ENCODE data around the gene MACC1. TPM values are rescaled to one million over a fixed set of nuclear protein-coding genes. Genes with fewer than 3 reads are reported as not detected.
A peak's percentile ranks its signal among the peaks of the same experiment; 100 is the strongest.

MACC1 gene
- total and polyA plus RNA-seq, 9 of the 15 experiments (the other 6 are each of a cell fraction or from before 2014, with no cell fraction given) = 5.9 to 30.2 (median 10.4) TPM

- Histone ChIP-seq H3K27me3 (ENCODE audit: control insufficient read depth in 2 of 2, insufficient read depth in 2 of 2, low read length in 2 of 2) (no peaks in the 10 kb centered on the region), H3K9me3 (replicated peaks; ENCODE audit: control insufficient read depth, insufficient read depth, low read depth, low read length) (peaks cover 27% of the 10 kb centered on the region)
- TF ChIP-seq GTF2F1 (IDR thresholded peaks at IDR 0.05; ENCODE audit: low read depth, low read length) (no peak), ZNF316 (IDR thresholded peaks at IDR 0.05) (peak; percentile 67), C11orf30 (IDR thresholded peaks at IDR 0.05; ENCODE audit: low read depth) (peak; percentile 49), HDAC8 (tag; IDR thresholded peaks at IDR 0.05) (no peak), ELK3 (CRISPR knock-in tag; IDR thresholded peaks at IDR 0.05) (no peak), E2F1 (CRISPR knock-in tag; IDR thresholded peaks at IDR 0.05) (no peak), DDX20 (tag; IDR thresholded peaks at IDR 0.05; ENCODE audit: low read depth) (no peak), CHD7 (IDR thresholded peaks at IDR 0.05; ENCODE audit: low read depth, low read length) (no peak)
Observed at GRCh38 chr7:20206104-20206896, 10.9 kb downstream of the MACC1 start.

More at GRCh38 chr7:20206104-20206896, 10.9 kb downstream of the MACC1 start:
- Histone ChIP-seq H3K4me3 (no peak overlapping the region), H3K9me1 (ENCODE audit: control insufficient read depth, insufficient read depth, low read length) (no peaks in the 10 kb centered on the region), H3K27ac (ENCODE audit: extremely low read depth, low read depth, low read length) (no peak overlapping the region), H3K79me2 (ENCODE audit: control insufficient read depth, insufficient read depth, low read length) (peaks cover 51% of the 10 kb centered on the region), H3K36me3 (ENCODE audit: control insufficient read depth, insufficient read depth, low read length) (peaks cover 11% of the 10 kb centered on the region), H3K9ac (ENCODE audit: insufficient read depth in 1 of 2, low read depth in 2 of 2, low read length in 2 of 2) (no peak overlapping the region), H3K4me1 (replicated peaks in 1 of 2; ENCODE audit: control insufficient read depth in 2 of 2, insufficient read depth in 2 of 2, low read length in 2 of 2) (peaks cover 0 to 11% of the 10 kb centered on the region in 2 experiments; a peak in 3 of 5 replicates), H3K4me2 (ENCODE audit: insufficient read depth, low read length) (no peak overlapping the region), H4K20me1 (replicated peaks; ENCODE audit: control insufficient read depth, insufficient read depth, low read length) (no peaks in the 10 kb centered on the region), H2AFZ (ENCODE audit: low read depth, low read length) (no peak overlapping the region)
- FAIRE-seq (no peak), DNase-seq (ENCODE audit: extremely low read depth in 1 of 4, low spot score in 3 of 4) (no peak), ATAC-seq (no peak)
- POLR2A ChIA-PET = interaction anchor here (0.6 to 1.0 kb wide), 2 partner anchors 10 to 247 kb away, joined by 3 read pairs; no protein-coding TSS in a partner anchor
- no TSS peak for BruUV-seq (replicated peaks)
- CTCF ChIA-PET (ENCODE audit: low intra/inter-chr PET ratio) = no interaction called here
- intact Hi-C loops (cut with micrococcal nuclease) (no loop called here), in situ Hi-C loops (cut with MboI) (no loop called here)
- 66% methylated on average over 2 of the region's 2 CpGs for WGBS (ENCODE audit: insufficient coverage, low coverage, missing lambda C conversion rate)
